HG03571 (cell line): ENCODE results near the gene RBM19.
"Not testable (repeated sequence)": the region's sequence is repeated elsewhere in the genome, so short reads cannot be mapped to it uniquely, and the experiment has no call there.

Source experiments
- ATAC-seq: cut with Tn5 transposase; IDR thresholded peaks from one replicate; pipeline ENCODE4 v1.9.1; 2021; ENCODE audit not compliant: unreplicated experiment

The RBM19 gene

DNA sequence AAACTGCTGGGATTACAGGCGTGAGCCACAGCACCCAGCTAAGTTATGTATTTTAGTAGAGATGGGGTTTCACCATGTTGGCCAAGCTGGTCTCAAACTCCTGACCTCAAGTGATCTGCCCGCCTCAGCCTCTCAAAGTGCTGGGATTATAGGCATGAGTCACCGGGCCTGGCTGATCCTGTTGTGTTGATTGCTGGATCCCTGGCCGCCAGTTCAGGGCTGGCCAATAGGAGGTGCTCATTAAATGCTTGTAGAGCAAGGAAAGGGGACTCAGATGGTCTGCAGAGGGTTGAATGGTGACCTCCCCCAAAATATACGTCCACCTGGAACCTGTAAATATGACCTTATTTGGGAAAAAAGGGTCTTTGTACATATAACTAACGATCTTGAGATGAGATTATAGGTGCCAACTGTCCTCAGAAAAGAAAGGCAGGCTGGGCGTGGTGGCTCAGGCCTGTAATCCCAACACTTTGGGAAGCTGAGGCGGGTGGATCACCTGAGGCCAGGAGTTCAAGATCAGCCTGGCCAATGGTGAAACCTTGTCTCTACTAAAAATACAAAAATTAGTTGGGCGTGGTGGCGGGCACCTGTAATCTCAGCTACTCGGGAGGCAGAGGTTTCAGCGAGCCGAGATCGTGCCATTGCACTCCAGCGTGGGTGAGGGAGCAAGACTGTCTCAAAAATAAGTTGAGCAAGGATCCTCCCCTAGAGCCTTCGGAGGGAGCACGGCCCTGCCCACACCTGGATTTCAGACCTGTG, 156.5 kb downstream of the RBM19 start:
- not testable (repeated sequence) for ATAC-seq

GRCh38 chr12:113808095-113808951, 157.8 kb downstream of the RBM19 start:
- no peak for ATAC-seq

GRCh38 chr12:113805673-113806072, 160.5 kb downstream of the RBM19 start:
- no peak for ATAC-seq

DNA sequence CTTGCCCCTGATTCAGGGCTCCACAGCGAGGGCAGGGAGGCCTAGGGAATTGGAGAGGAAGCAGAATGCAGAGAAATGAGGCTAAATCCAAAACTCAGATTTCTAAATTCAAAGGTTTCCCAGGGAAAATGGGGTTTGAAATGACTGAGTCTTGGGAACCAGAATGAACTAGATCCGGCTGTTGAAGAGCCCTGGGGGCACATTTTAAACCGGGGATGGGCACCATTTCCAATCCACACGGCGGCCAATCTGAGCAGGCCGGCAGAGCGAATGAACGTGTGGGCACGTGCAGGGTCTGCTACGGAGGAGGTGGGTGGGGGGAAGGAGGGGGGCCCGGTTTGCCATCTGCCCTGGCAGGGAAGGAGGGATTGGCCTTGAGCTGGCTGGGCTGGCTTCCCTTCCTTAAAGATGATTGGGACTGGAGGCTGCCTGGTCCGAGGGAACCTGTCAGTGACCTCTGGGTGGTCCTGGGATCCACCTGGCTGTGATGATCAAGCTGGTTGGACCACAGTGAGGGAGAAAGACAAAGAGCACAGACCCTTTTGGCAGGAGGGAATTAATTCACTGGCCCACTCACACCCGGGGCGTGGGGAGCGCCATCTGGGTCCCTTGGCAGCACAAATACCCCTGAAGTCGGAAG, 161.0 kb downstream of the RBM19 start:
- no peak for ATAC-seq

- ATAC-seq: no peak
These were observed 162.4 kb downstream of the RBM19 start for GRCh38 chr12:113803759-113804140.

GRCh38 chr12:113802966-113803758, 163.0 kb downstream of the RBM19 start:
- ATAC-seq: no peak

DNA sequence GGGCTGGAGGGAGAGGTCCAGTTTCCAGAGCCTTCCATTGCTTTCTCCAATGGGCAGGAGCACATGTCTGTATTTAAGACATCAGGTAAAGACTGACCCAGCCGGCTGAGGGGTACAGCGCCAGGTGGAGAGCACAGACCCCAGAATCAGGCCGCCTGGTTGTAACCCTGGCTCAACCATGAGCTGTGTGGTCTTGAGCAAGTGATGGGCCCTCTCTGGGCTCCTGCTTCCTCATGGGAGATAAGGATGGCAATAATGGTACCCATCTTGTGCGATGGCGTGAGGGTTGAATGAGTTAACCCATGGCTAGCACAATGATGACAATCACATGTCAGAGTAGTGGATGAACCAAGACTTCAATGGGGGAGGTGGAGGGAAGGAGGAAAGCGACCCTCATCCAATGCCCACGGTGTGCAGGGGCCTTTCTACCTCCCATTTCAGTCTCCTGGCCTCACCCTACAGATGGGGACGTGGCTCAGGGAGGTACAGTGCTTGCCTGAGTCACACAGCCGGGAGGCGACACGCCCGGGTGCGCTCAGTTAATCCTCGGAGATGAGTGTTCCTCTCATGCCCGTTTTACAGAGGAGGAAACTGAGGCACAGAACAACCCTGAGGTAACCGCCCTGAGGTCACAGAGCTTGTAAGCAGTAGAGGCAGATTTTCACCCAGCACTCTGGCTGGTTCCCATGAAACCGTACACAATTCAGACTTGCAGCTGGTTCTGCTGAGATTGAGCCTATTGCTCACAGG, 163.9 kb downstream of the RBM19 start:
- no peak for ATAC-seq

DNA sequence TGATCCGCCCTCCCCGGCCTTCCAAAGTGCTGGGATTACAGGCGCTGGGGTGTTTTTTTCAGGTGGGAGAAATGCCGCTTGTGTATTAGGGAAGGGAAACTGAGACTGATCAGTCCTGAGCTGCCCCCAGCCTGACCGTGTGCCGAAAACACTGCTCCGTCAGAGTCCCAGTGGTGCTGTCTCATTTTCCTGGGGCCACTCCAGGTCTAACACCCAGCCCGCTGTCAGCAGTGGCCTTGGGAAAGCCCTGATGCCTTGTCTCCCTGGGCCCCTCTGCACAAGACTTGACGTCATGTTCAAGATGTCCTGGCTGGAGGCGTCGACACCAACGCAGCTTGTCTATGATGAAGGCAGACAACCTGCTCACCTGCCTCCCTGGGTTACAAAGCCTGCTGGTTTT, 165.9 kb downstream of the RBM19 start:
- no peak for ATAC-seq

GRCh38 chr12:113798552-113798951, 167.6 kb downstream of the RBM19 start:
- no peak for ATAC-seq

DNA sequence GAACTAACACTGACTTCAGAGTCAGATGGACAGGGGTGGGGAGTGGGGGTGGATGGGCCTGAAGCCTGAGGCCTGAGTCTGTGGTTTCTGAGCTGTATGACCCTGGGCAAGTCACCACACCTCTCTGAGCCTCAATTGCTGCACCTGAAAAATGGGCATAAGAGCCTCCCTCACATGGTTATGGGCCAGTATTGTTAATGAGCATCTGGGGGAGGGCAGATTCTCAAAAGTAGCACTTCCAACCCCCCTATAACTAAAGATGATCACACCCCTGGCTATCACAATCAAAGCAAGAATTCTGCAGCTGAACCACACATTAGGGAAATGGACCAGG, 168.6 kb downstream of the RBM19 start:
- ATAC-seq: no peak

DNA sequence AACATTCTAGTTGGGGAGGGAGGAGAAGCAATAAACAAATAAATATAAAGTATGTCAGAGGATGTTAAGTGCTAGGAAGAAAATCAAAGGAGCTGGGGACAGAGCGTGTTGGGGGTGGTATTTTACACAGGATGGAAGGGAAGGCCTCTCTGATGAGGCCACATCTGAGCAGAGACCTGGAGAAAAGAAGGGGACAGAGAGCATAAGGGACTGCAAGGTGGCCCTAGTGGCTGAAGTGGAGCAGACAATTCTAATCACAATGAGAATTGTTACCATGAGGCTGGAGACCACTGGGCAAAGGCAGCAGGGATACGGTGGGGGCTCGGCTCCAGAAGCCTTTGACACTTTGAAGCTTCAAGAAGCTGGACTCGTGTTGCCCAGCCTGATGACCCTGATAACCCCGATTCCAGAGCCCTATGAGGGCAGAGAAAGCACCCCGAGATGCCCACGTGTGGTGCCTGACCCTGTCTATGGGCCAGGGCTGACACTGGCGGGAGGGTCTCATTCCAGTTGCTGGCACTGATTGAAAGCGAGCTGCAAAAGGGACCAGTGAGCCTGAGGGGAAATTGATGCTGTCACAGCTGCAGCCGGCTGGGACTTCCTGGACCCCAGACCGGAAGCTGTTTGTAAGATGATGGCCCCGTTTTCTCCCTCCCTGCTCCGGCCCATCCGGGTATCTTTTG, 169.1 kb downstream of the RBM19 start:
- no peak for ATAC-seq

DNA sequence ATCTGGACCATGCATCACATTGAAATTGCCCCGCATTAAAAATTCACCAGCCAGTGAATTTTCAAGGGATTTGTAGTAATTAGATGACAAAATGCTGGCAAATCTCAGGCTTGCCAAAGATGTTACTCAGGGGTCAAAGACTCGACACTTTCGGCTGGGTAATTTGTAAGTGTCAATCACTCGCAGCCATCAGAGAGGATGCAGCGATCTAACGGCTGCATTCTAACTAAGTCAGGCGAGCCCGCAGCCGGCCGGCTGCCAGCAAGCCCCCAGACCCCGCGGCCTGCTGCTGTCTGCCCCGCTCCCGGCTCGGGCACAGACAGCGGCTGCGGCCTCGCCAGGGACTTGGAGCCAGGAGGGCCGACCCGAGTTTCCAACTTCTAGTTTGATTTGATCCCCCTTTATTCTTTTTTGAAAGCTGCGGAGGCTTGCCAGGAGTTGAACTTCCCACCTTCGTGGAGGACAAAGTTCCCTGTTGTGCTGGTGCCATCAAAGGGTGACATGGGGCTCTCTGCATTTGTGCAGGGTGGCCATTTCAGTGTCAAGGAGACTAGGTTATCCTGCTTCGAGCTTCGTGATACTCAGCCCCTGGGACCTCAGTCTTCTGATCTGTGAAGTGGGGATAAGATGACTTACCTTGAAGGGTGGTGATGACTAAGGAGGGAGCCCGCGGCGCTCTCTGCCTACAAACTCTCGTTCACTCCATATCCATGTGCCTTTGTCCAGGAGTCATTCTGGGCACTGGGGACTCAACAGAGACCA, 169.9 kb downstream of the RBM19 start:
- no peak for ATAC-seq

- ATAC-seq: no peak
These were observed 170.7 kb downstream of the RBM19 start for GRCh38 chr12:113795445-113795844.

DNA sequence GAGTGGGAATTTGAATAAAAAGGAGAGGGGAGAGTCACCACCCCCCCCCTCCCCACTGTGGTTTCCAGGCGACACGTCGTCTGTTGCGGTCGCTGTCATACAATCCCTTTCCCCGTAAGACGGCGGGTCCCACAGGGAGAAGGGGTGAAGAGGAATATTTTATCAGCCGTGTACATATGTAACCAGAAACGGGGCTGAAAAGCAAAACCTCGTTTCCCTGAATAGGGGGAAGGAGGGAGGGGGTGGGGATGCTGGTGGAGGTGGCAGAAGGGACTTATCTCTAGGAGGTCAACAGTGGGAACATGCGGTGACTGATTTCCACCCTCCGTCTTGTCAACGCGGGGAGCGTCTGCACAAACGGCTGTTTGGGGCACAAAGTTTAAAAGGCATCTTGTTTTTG, 171.4 kb downstream of the RBM19 start:
- ATAC-seq: no peak

DNA sequence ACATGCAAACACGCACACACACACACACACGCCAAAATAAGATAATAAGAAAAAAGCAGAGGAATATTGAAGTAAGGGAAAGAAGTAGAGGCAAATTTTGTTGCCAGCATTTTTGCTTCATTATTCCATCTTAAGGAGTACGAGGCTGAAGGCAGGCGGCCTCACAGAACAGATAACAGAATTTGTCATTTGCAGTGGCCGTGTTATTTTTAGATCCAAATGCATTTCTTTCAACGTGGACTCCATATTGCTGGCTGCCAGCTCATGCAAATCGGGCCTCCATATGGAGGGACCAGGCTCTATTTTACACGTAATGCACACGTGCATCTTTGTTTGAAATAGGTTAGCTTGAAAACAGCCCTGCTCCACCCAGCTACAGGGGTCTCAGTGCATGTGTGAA, 172.9 kb downstream of the RBM19 start:
- ATAC-seq: no peak

DNA sequence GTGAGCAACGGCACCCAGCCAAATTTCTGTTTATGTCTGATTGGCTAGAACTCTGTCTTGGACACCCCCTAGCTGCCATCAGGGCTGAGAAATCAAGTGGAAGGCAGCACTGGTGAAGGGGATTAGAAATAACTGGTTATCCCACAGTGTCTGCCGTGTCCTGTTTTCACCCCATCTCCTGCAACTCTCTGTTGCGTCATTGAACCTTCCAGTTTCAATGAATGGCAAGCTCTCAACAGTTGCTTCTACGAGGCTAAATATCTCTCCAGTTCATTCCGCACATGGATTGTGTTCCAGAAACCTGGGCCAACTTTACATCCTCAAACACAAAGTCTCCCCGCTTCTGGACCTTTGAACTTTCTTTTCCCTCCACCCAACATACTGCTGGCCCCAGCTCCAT, 173.7 kb downstream of the RBM19 start:
- ATAC-seq: no peak

GRCh38 chr12:113788020-113788856, 177.9 kb downstream of the RBM19 start:
- no peak for ATAC-seq

- ATAC-seq: no peak
These were observed 180.0 kb downstream of the RBM19 start for GRCh38 chr12:113786107-113786506.
